Epithelial cell of esophagus (primary cell): ENCODE measurements around the gene LPIN3.

Source experiments
- DNase-seq: peaks from one replicate; pipeline ENCODE4 v3.0.0; 2010; ENCODE audit warnings: low read depth
- H3K4me3 ChIP-seq: 2 replicates; pipeline ENCODE4 v1.5.1; 2011; ENCODE audit warnings: mild to moderate bottlenecking, low read length, control low read depth
- CTCF ChIP-seq: IDR thresholded peaks from 2 replicates; pipeline ENCODE4 v1.5.1; 2011; ENCODE audit warnings: low read depth, mild to moderate bottlenecking, low read length, control low read depth, inconsistent platforms; ENCODE audit not compliant: insufficient read depth; ENCODE audit errors: missing control alignments

LPIN3 gene

GRCh38 chr20:41373931-41374920, 33.6 kb downstream of the LPIN3 start:
- no peak for TF ChIP-seq CTCF
- H3K4me3 ChIP-seq, result no peak overlapping the region
- no peak for DNase-seq

- no peak for DNase-seq
- TF ChIP-seq CTCF, result no peak
- H3K4me3 ChIP-seq, result no peak overlapping the region
Observed at GRCh38 chr20:41375846-41376245, 35.2 kb downstream of the LPIN3 start.

- DNase-seq, result no peak
- H3K4me3 ChIP-seq, result no peak overlapping the region
- no peak for TF ChIP-seq CTCF
Observed at GRCh38 chr20:41376349-41376748, 35.7 kb downstream of the LPIN3 start.

GRCh38 chr20:41377275-41377674, 36.7 kb downstream of the LPIN3 start:
- no peak for DNase-seq
- H3K4me3 ChIP-seq, result no peak overlapping the region
- no peak for TF ChIP-seq CTCF

- H3K4me3 ChIP-seq, result no peak overlapping the region
- no peak for TF ChIP-seq CTCF
- DNase-seq, result no peak
Observed at GRCh38 chr20:41379551-41379950, 38.9 kb downstream of the LPIN3 start.

- H3K4me3 ChIP-seq, result no peak overlapping the region
- DNase-seq, result peak; percentile 14
- TF ChIP-seq CTCF, result no peak
Observed at GRCh38 chr20:41380551-41381193, 40.1 kb downstream of the LPIN3 start.
